CD4-positive, alpha-beta T cell treated with Interleukin-21 for 1 hour (primary cell): ENCODE results near the gene RPS28.
"Not testable (repeated sequence)": the region's sequence is repeated elsewhere in the genome, so short reads cannot be mapped to it uniquely, and the experiment has no call there.

Experiments
- DNase-seq: peaks from one replicate; pipeline ENCODE4 v3.0.0-alpha.2; 2020

Gene RPS28

GRCh38 chr19:8321067-8321985, at the start of gene RPS28, which contains the start of gene NDUFA7:
RPS28 (plus strand) TSS chr19:8321496; CDS start chr19:8321531, 35 bp downstream.
NDUFA7 (minus strand) TSS chr19:8321375; CDS start chr19:8321358, 17 bp downstream.
- peak; percentile 97 for DNase-seq

DNA sequence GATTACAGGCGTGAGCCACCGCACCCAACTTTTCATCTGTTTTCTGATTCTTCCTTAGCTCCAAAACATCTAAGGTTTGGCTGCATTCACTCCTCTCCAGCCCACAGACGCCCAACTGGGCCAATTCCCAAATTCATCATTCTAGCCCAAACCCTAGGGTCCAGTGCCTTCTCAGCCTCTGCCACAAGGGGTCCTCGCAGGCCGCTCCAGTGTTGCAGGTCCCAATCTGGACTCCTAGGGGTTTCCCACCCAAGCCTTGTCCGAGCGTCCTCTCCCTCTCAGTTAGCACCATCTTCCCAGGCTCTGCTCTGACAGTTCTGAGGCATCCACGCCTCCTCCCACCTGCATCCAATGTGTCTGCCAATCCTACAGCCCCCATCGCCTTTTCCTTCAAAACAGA, 44.8 kb upstream of the RPS28 start:
- DNase-seq, result not testable (repeated sequence)

GRCh38 chr19:8291337-8291736, 30.0 kb upstream of the RPS28 start:
- not testable (repeated sequence) for DNase-seq

- no peak for DNase-seq
Observed at GRCh38 chr19:8302357-8302691, 19.0 kb upstream of the RPS28 start.

GRCh38 chr19:8302734-8303133, 18.6 kb upstream of the RPS28 start:
- no peak for DNase-seq

DNA sequence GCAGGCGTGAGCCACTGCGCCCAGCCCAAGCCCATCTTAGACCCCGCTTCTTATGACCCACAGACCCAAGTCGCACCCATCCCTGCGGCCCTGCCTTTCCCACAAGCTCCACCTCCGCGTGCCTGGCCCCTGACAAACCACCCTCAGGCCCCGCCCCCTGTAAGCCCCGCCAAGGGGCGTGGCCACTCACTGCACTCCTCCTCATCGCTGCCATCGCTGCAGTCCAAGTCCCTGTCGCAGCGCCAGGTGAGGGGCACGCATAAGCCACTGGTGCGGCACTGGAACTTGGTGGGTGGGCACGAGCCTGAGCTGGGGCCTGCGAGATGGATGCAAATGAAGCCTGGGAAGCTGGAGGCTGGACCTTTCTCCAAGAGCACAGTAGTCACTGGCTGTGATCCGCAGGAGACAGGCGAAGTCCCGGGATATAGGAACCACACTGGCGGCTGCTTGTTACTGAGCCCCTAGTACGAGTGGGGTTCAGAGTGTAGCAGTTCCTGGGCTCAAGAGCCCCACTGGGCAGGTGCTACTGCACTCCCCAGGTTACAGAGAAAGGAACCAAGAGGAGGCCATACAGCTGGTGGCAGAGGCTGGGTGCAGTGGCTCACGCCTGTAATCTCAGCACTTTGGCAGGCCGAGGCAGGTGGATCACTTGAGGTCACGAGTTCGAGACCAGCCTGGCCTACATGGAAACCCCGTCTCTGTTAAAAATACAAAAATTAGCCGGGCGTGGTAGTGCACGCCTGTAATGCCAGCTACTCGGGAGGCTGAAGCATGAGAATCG, 16.3 kb upstream of the RPS28 start:
- DNase-seq, result peak; percentile 13

DNA sequence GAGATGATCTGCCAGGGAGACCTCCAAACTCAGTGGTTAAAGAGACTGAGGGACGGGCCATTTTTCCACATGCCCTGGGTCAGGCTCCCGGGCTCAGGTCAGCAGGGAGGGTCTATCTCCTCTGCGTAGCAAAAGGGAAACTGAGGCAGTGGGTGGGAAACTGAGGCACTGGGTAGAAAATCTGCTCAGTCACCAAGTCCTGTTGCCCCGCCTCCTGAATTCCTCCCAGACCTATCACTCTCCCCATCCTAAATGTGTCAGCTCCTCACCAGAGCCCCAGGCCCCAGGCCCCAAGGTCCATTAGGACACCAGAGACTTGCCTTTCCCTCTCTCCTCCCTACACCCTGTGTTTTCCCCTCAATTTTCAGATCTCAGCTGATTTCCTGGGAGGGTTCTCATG, 15.5 kb upstream of the RPS28 start:
- no peak for DNase-seq

DNA sequence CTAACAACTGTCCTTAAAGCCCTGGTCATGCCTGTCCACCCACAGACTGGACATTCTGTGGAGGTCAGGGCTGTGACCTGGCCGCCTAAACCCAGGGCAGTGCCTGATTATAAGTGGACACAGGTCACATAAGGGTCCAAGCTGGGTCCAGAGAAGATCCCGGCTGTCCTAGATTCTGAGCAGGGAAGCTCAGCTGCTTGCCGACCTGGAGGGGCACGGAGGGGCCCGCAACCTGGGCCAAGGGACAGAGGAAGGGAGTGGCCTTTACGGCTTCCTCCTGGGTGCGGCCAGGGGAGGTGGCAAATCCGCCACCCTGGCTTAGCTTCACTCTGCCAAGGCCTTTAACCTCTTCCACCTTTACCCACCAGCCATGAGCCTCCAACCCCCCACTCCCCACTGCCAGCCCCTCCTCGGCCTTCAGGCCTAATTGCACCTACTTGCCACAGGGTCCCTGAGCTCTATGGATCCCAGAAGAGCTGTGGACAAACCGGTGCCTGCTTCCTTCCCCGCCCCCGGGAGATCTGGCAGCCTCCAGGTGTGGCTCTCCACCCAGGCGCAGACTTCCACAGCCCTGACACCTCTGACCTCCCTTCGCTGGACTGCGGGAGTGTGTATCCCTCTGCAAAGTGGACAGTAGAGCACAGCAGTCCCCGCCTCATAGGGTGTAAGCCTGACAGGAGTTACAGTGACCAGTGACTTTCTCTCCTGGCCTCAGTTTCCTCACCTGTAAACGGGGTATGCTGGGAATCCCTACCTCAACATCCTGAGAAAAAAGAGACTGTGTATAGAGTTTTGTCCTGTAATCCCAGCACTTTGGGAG, 14.9 kb upstream of the RPS28 start:
- no peak for DNase-seq

DNA sequence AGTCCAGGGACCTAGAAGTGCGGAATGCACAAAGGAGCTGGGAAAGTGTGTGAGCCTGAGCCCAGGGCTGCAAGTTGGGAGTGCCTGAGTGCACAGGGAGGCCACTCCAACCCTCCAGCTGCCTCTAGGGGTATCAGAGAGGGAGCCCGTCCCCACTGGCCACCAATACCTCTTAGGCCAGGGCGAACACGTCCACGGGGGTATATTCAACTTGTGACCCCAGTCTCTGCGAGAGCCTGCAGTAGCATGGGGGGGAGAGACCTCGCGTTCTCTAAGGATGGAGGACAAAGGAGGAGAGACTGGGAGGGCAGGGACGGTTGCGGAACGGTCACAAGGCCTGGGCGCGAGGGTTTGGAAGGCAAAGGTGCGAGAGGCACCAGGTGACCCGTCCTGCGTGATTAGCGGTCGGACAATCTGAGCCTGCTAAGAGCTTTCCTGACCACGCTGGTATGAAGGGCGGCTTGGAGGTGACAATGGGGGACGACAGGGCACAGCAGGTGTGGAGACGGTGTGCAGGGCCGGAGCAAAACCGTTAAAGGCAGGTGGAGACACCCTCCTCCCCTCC, 13.8 kb upstream of the RPS28 start:
- no peak for DNase-seq

GRCh38 chr19:8307965-8308866, 13.1 kb upstream of the RPS28 start, which contains the start of gene CD320:
CD320 (minus strand) TSS chr19:8308358; CDS start chr19:8308290, 68 bp downstream.
- peak; percentile 85 for DNase-seq

DNA sequence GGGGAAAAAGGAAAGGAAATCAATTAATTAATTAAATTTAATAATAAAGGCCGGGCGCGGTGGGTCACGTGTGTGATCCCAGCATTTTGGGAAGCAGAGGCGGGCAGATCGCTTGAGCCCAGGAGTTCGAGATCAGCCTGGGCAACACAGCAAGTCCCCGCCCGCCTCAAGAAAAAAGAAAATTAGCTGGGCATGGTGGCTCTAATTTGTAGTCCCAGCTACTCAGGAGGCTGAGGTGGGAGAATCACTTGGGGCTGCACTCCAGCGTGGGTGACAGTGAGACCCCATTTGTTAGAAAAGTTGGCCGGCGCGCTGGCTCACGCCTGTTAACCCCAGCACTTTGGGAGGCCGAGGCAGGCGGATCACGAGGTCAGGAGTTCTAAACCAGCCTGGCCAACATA, 12.4 kb upstream of the RPS28 start:
- DNase-seq, result no peak

DNA sequence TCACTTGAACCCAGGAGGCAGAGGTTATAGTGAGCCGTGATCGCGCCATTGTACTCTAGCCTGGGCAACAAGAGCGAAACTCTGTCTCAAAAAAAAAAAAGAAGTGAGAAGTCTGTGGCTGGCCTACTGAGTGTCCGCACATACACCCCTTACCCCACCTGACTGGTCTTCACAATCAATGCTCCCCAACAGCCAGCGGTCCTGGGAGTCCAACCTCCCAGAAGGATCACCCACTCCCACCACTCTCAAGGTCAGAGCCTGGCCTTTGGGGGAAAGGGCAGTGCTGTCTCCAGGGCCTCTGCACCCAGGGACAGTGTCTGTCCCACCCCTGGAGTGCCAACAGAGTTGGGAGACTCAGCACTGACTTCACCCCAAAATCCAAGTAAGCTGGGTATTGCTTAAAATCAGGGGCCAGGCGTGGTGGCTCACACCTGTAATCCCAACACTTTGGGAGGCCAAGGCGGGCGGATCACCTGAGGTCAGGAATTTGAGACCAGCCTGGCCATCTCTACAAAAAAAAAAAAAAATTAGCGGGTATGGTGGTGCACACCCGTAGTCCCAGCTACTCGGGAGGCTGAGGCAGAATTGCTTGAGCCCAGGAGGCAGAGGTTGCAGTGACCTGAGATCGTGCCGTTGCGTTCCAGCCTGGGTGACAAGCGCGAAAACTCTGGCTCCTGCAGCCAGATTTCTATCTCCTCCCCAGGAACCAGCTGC, 10.8 kb upstream of the RPS28 start:
- no peak for DNase-seq

- no peak for DNase-seq
Observed at GRCh38 chr19:8311461-8312260, 9.6 kb upstream of the RPS28 start.

DNA sequence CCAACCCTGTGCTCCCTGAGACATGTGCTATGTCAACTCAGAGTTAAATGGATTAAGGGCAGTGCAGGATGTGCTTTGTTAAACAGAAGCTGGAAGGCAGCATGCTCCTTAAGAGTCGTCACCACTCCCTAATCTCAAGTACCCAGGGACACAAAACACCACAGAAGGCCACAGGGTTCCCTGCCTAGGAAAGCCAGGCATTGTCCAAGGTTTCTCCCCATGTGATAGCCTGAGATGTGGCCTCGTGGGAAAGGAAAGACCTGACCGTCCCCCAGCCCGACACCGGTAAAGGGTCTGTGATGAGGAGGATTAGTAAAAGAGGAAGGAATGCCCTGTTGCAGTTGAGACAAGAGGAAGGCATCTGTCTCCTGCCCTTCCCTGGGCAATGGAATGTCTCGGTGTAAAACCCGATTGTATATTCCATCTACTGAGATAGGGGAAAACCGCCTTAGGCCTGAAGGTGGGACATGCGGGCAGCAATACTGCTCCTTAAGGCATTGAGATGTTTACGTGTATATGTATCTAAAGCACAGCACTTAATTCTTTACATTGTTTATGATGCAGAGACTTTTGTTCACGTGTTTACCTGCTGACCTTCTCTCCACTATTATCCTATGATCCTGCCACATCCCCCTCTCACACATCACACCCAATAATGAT, 6.2 kb upstream of the RPS28 start:
- DNase-seq, result not testable (repeated sequence)

GRCh38 chr19:8316351-8317125, 4.8 kb upstream of the RPS28 start:
- no peak for DNase-seq

GRCh38 chr19:8318835-8319234, 2.5 kb upstream of the RPS28 start:
- DNase-seq, result not testable (repeated sequence)

DNA sequence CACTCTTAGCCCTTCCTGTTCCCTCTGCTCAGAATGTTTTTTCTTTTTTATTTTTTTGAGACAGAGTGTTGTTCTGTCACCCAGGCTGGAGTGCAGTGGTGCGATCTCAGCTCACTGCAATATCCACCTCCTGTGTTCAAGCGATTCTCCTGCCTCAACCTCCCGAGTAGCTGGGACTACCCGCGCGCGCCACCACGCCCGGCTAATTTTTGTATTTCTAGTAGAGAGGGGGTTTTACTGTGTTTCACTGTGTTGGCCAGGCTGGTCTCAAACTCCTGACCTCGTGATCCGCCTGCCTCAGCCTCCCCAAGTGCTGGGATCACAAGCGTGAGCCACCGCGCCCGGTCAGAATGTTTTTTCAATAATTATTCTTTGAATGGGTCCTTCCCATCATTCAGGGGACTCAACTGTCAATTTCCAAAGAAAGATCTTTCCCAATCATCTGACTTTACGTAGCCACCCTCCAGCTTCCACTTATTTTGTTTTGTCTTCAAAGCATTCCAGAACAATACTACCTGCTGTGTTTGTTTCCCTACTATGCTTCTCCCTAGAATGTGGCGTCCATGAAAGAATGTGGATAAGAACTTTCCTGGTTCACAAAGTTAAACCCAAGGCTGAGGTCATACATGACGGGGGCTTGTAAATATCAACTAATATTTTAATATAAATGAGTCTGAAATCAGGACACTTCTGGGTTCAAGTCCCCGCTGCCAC, 1.3 kb upstream of the RPS28 start:
- no peak for DNase-seq

GRCh38 chr19:8320564-8321066, 681 bp upstream of the RPS28 start:
- peak; percentile 21 for DNase-seq
